ENCODE measurements around the gene TAF3. TPM values are rescaled to one million over a fixed set of nuclear protein-coding genes. Genes with fewer than 3 reads are reported as not detected.

Gene TAF3
- polyA plus RNA-seq, 1 of the 3 experiments (the other 2 are of a cell fraction), result 2.4 TPM

- Histone ChIP-seq H3K36me3 (replicated peaks in 1 of 2; ENCODE audit: control insufficient read depth in 1 of 2, insufficient read depth in 2 of 2, low read length in 1 of 2) (no peaks in the 10 kb centered on the region), H3K79me2 (ENCODE audit: insufficient read depth) (no peaks in the 10 kb centered on the region), H2AFZ (ENCODE audit: low read depth) (no peak overlapping the region), H4K20me1 (ENCODE audit: insufficient read depth) (no peaks in the 10 kb centered on the region), H3K4me1 (ENCODE audit: control insufficient read depth in 1 of 2, insufficient read depth in 2 of 2, low read depth in 1 of 2, low read length in 1 of 2) (no peaks in the 10 kb centered on the region), H3F3A (replicated peaks; ENCODE audit: insufficient read depth) (no peaks in the 10 kb centered on the region), H3K9me3 (no peaks in the 10 kb centered on the region), H3K9me2 (no peaks in the 10 kb centered on the region), H3K4me3 (ENCODE audit: low read depth in 2 of 2, low read length in 1 of 2) (no peak overlapping the region), H3K27me3 (ENCODE audit: insufficient read depth) (no peaks in the 10 kb centered on the region), H3K27ac (ENCODE audit: low read depth in 2 of 2, low read length in 1 of 2) (no peak overlapping the region), H3K9ac (no peak overlapping the region), H3K4me2 (no peak overlapping the region)
- ChIA-PET CTCF (no interaction called here), POLR2A (no interaction called here)
- TF ChIP-seq TEAD4 (IDR thresholded peaks at IDR 0.05; ENCODE audit: borderline replicate concordance, insufficient read depth) (no peak), EZH2phosphoT487 (IDR thresholded peaks at IDR 0.05; ENCODE audit: borderline replicate concordance, low read depth) (no peak), RCOR1 (IDR thresholded peaks at IDR 0.05; ENCODE audit: low read length) (no peak), ELF1 (IDR thresholded peaks at IDR 0.05) (no peak), SMC3 (IDR thresholded peaks at IDR 0.05; ENCODE audit: low read depth, low read length) (no peak), CTCF (IDR thresholded peaks at IDR 0.05) (no peak), YY1 (IDR thresholded peaks at IDR 0.05; ENCODE audit: low read depth) (no peak), EP300 (IDR thresholded peaks at IDR 0.05; ENCODE audit: borderline replicate concordance in 1 of 2, low read depth in 1 of 2, low read length in 1 of 2) (no peak), FOXJ3 (CRISPR knock-in tag; IDR thresholded peaks at IDR 0.05) (no peak), GABPA (IDR thresholded peaks at IDR 0.05; ENCODE audit: low read depth) (no peak), RFX5 (IDR thresholded peaks at IDR 0.05; ENCODE audit: low read length) (no peak), NRF1 (IDR thresholded peaks at IDR 0.05; ENCODE audit: low read depth, low read length) (no peak), GATA2 (CRISPR knock-in tag; IDR thresholded peaks at IDR 0.05) (no peak)
- TF ChIP-seq, protein P1, sequence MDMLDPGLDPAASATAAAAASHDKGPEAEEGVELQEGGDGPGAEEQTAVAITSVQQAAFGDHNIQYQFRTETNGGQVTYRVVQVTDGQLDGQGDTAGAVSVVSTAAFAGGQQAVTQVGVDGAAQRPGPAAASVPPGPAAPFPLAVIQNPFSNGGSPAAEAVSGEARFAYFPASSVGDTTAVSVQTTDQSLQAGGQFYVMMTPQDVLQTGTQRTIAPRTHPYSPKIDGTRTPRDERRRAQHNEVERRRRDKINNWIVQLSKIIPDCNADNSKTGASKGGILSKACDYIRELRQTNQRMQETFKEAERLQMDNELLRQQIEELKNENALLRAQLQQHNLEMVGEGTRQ (IDR thresholded peaks at IDR 0.05; ENCODE audit: borderline replicate concordance, low read depth, low read length), result no peak
- TF ChIP-seq, protein P2, sequence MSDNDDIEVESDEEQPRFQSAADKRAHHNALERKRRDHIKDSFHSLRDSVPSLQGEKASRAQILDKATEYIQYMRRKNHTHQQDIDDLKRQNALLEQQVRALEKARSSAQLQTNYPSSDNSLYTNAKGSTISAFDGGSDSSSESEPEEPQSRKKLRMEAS (IDR thresholded peaks at IDR 0.05; ENCODE audit: low read depth), result no peak
- TF ChIP-seq, protein P3, sequence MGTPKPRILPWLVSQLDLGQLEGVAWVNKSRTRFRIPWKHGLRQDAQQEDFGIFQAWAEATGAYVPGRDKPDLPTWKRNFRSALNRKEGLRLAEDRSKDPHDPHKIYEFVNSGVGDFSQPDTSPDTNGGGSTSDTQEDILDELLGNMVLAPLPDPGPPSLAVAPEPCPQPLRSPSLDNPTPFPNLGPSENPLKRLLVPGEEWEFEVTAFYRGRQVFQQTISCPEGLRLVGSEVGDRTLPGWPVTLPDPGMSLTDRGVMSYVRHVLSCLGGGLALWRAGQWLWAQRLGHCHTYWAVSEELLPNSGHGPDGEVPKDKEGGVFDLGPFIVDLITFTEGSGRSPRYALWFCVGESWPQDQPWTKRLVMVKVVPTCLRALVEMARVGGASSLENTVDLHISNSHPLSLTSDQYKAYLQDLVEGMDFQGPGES (IDR thresholded peaks at IDR 0.05; ENCODE audit: low read depth, low read length), result no peak
- 68% methylated on average over 21 of the region's 32 CpGs for WGBS (ENCODE audit: low lambda C conversion rate)
- no peak for DNase-seq
These were observed 216.8 kb downstream of the TAF3 start for GRCh38 chr10:8035006-8035640.
